ENCODE results near the gene CDK18.

DNA sequence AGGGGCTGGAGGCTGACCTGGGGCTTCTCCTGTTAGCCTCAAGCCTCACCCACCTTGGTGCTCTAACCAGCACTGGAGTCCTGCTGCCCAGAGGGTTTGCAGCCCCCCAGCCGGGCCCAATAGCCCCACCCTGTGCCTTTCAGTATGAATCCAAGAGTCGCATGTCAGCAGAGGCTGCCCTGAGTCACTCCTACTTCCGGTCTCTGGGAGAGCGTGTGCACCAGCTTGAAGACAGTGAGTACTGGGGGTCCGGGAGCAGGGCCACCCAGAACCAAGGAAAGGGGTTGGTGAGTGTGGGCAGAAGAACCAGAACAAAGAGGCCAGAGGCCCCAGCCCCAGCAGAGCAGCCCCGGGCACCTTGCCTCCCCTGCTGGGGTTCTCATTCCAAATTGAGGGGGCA lies 25.6 kb downstream of the CDK18 start:
- no peak for TF ChIP-seq ELF4 (IDR thresholded peaks at IDR 0.05)
- no peak for TF ChIP-seq FOXA1 (IDR thresholded peaks at IDR 0.05)
- TF ChIP-seq FOXM1 (IDR thresholded peaks at IDR 0.05; ENCODE audit: borderline replicate concordance), result no peak
- TF ChIP-seq SP1 (IDR thresholded peaks at IDR 0.05), result no peak
- TF ChIP-seq SUZ12 (IDR thresholded peaks at IDR 0.05), result no peak
- TF ChIP-seq L3MBTL2 (conservative IDR thresholded peaks at IDR 0.05), result no peak
- no peak for TF ChIP-seq BHLHE40 (IDR thresholded peaks at IDR 0.05; ENCODE audit: borderline replicate concordance)
- no peak for TF ChIP-seq ZNF384 (IDR thresholded peaks at IDR 0.05)
- TF ChIP-seq HDGF (IDR thresholded peaks at IDR 0.05; ENCODE audit: borderline replicate concordance), result no peak
